Body of pancreas (tissue), 4 donors: ENCODE results near the gene METTL24.

Experiments
- POLR2A ChIP-seq, 3 donors: fragments of 450-650 bp; IDR thresholded peaks; one replicate each; pipeline ENCODE4 v1.6.1; 2016; ENCODE audit warnings: antibody characterized with exemption in 3 of 3, mild to moderate bottlenecking in 2 of 3
- TF ChIP-seq, protein P1 (sequence below), 7 experiments: fragments of 450-650 bp in 4 of 7; fragments of 200-600 bp in 3 of 7; sonication (generic) in 3 of 7; IDR thresholded peaks; one replicate each; pipeline ENCODE4 v1.5.1; 2016 to 2019; ENCODE audit warnings: antibody characterized with exemption in 7 of 7

DNA sequence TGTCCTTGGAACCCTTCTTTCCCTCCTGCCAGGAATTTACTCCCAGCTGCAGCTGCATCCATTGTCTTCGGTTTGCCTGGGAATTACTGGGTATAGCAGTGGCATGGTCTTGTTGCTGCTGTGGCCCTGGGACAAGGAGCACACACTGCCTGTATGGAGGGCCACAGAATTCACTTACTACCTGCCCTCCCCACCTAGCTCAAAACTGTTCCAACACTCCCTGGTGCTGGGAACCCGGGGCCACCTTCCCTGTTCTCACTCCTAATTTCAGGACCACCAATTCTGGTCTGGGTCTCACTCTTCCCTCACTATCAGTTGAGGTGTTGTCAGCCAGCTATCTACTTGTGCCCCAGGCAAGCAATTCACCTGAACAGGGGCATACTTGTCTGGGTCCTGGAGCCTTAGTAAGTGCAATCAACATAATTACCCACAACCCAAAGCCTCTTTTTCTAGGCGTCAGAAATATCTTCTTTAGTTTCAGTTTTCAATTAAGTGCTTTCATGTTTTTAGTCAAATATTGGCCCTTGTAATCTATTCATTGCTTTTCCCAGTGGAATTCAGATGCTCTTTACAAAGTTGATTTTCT lies 47.2 kb downstream of the METTL24 start:
- TF ChIP-seq, protein P1, sequence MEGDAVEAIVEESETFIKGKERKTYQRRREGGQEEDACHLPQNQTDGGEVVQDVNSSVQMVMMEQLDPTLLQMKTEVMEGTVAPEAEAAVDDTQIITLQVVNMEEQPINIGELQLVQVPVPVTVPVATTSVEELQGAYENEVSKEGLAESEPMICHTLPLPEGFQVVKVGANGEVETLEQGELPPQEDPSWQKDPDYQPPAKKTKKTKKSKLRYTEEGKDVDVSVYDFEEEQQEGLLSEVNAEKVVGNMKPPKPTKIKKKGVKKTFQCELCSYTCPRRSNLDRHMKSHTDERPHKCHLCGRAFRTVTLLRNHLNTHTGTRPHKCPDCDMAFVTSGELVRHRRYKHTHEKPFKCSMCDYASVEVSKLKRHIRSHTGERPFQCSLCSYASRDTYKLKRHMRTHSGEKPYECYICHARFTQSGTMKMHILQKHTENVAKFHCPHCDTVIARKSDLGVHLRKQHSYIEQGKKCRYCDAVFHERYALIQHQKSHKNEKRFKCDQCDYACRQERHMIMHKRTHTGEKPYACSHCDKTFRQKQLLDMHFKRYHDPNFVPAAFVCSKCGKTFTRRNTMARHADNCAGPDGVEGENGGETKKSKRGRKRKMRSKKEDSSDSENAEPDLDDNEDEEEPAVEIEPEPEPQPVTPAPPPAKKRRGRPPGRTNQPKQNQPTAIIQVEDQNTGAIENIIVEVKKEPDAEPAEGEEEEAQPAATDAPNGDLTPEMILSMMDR (IDR thresholded peaks at IDR 0.05): no peak
- no peak for TF ChIP-seq POLR2A (IDR thresholded peaks at IDR 0.05)
